ENCODE data around the gene EREG. TPM values are rescaled to one million over a fixed set of nuclear protein-coding genes. Genes with fewer than 3 reads are reported as not detected.

Gene EREG
- total and polyA plus RNA-seq, 10 of the 15 experiments (the other 5 are each of a cell fraction or from before 2014, with no cell fraction given), result not detected

DNA sequence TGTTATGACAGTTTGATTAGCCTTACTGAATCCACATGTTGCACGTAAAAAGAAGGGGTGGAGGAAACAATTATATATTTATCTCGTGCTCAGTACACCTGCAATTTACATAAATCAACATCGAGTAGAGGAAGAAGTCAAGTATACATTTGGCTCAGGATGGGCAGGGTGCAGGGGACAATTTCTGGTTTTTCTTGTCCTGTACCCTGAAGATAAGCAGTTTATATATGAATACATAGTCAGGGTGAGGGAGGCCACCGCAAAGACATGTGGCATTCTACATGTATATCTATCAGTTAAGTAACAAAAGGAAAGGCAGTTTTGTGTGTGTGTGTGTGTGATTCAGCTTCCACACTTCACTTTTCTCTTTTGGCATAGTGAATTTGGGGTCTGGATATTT, 11.1 kb upstream of the EREG start:
- Histone ChIP-seq H4K20me1 (ENCODE audit: control insufficient read depth, insufficient read depth) (no peaks in the 10 kb centered on the region), H3K36me3 (ENCODE audit: control insufficient read depth in 2 of 2, insufficient read depth in 2 of 2, low read length in 1 of 2) (no peaks in the 10 kb centered on the region)
- WGBS (ENCODE audit: insufficient coverage, insufficient replicate concordance, low lambda C conversion rate, missing lambda C conversion rate), result 13% methylated on average over 4 of the region's 4 CpGs

More for the DNA sequence above, 11.1 kb upstream of the EREG start:
- CTCF ChIA-PET, result interaction anchor here (1.0 kb wide), 1 partner anchor 34 kb away, joined by 3 read pairs; no protein-coding TSS in a partner anchor
- DNase-seq (ENCODE audit: low read depth, low spot score) (no peak), ATAC-seq (no peak), FAIRE-seq (no peak)
- POLR2A ChIA-PET, result no interaction called here
- Histone ChIP-seq H3K27ac (ENCODE audit: control insufficient read depth, insufficient read depth) (no peak overlapping the region), H3K4me2 (ENCODE audit: control insufficient read depth, insufficient read depth) (no peak overlapping the region), H3K4me3 (no peak overlapping the region), H2AFZ (ENCODE audit: control insufficient read depth, low read depth, low read length) (no peak overlapping the region), H3K27me3 (replicated peaks in 1 of 2; ENCODE audit: control insufficient read depth in 2 of 2, insufficient read depth in 2 of 2, low read length in 1 of 2) (no peaks in the 10 kb centered on the region), H3K9ac (ENCODE audit: control insufficient read depth, insufficient read depth, low read length) (no peak overlapping the region), H3K79me2 (ENCODE audit: control insufficient read depth, insufficient read depth, low read length) (no peaks in the 10 kb centered on the region), H3K9me3 (replicated peaks; ENCODE audit: control insufficient read depth, insufficient read depth, low read length) (no peaks in the 10 kb centered on the region), H3K4me1 (ENCODE audit: control insufficient read depth, insufficient read depth, low read length) (no peaks in the 10 kb centered on the region)
- intact Hi-C loops (cut with micrococcal nuclease; ENCODE audit: unreplicated experiment), result no loop called here
- in situ Hi-C loops (cut with MboI), result no loop called here
- SMC1A ChIA-PET (ENCODE audit: uncharacterized antibody, unreplicated experiment), result no interaction called here
- no TSS peak for BruUV-seq (replicated peaks)
- RAD21 ChIA-PET (ENCODE audit: unreplicated experiment), result no interaction called here
- no peak for TF ChIP-seq EED (IDR thresholded peaks at IDR 0.05; ENCODE audit: low read depth)
- TF ChIP-seq IRF3 (IDR thresholded peaks at IDR 0.05), result no peak
- no peak for TF ChIP-seq ZNF622 (IDR thresholded peaks at IDR 0.05)
- TF ChIP-seq NFXL1 (IDR thresholded peaks at IDR 0.05; ENCODE audit: borderline replicate concordance), result no peak
- TF ChIP-seq NRF1 (conservative IDR thresholded peaks at IDR 0.05; ENCODE audit: low read depth, low read length), result no peak
- TF ChIP-seq, protein P1, sequence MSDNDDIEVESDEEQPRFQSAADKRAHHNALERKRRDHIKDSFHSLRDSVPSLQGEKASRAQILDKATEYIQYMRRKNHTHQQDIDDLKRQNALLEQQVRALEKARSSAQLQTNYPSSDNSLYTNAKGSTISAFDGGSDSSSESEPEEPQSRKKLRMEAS (IDR thresholded peaks at IDR 0.05; ENCODE audit: low read depth, low read length), result no peak
- TF ChIP-seq ZNF592 (IDR thresholded peaks at IDR 0.05), result no peak
- TF ChIP-seq ASH2L (IDR thresholded peaks at IDR 0.05; ENCODE audit: borderline replicate concordance, low read depth), result no peak
- TF ChIP-seq ESRRA (IDR thresholded peaks at IDR 0.05; ENCODE audit: low read length), result no peak
- TF ChIP-seq NR2F1 (conservative IDR thresholded peaks at IDR 0.05), result no peak

All from GM12878 (cell line).